ENCODE data around the gene CTIF. TPM values are rescaled to one million over a fixed set of nuclear protein-coding genes. Genes with fewer than 3 reads are reported as not detected.

Gene CTIF
- polyA plus RNA-seq, 3 donors: 0.38 to 8.7 (median 1.2) TPM

GRCh38 chr18:48644029-48644428 lies 105.2 kb downstream of the CTIF start:
- Histone ChIP-seq H3K79me2 (ENCODE audit: insufficient read depth, low read length) (no peaks in the 10 kb centered on the region), H3K27me3 (ENCODE audit: control insufficient read depth in 2 of 2, insufficient read depth in 2 of 2, low read length in 2 of 2) (no peaks in the 10 kb centered on the region), H3K4me2 (replicated peaks; ENCODE audit: extremely low read depth, low read length, poor library complexity, severe bottlenecking) (no peak overlapping the region), H4K20me1 (ENCODE audit: insufficient read depth, low read length) (no peaks in the 10 kb centered on the region), H3K9me3 (replicated peaks in 1 of 2; ENCODE audit: control insufficient read depth in 1 of 2, insufficient read depth in 1 of 2, low read length in 2 of 2) (no peaks in the 10 kb centered on the region), H2AFZ (ENCODE audit: insufficient read depth, low read depth, low read length, poor library complexity, severe bottlenecking) (no peak overlapping the region), H3K4me1 (ENCODE audit: control insufficient read depth in 1 of 2, insufficient read depth in 2 of 2, low read length in 2 of 2) (no peaks in the 10 kb centered on the region), H3K36me3 (replicated peaks in 1 of 2; ENCODE audit: control insufficient read depth in 1 of 2, insufficient read depth in 2 of 2, low read length in 2 of 2) (no peaks in the 10 kb centered on the region), H3K9ac (ENCODE audit: insufficient read depth, low read length, poor library complexity, severe bottlenecking) (no peak overlapping the region), H3K4me3 (replicated peaks in 1 of 3; ENCODE audit: low read depth in 2 of 3, low read length in 3 of 3) (no peak overlapping the region), H3K27ac (ENCODE audit: low read depth in 1 of 2, low read length in 2 of 2) (no peak overlapping the region)
- DNase-seq: no peak
- H3K36me3 Mint-ChIP-seq: peaks cover 2 to 10% of the 10 kb centered on the region in 2 donors
- H3K27ac Mint-ChIP-seq: no peak overlapping the region
- H3K4me1 Mint-ChIP-seq: no peaks in the 10 kb centered on the region
- 100% methylated on average over 3 of the region's 5 CpGs for WGBS (ENCODE audit: insufficient coverage)
- H3K9me3 Mint-ChIP-seq: peaks cover 1 to 6% (median 3%) of the 10 kb centered on the region in 7 donors
- intact Hi-C loops (cut with micrococcal nuclease): no loop called here
- H3K27me3 Mint-ChIP-seq (ENCODE audit: low read depth in 3 of 3): peaks cover 0 to 2% (median 1%) of the 10 kb centered on the region in 3 donors
- TF ChIP-seq CTCF (IDR thresholded peaks at IDR 0.05): no peak
- H3K4me3 Mint-ChIP-seq: no peak overlapping the region

GRCh38 chr18:48645427-48646002 lies 106.7 kb downstream of the CTIF start:
- peaks cover 1 to 6% (median 3%) of the 10 kb centered on the region in 7 donors for H3K9me3 Mint-ChIP-seq
- H3K4me1 Mint-ChIP-seq: no peaks in the 10 kb centered on the region
- Histone ChIP-seq H3K9me3 (replicated peaks in 1 of 2; ENCODE audit: control insufficient read depth in 1 of 2, insufficient read depth in 1 of 2, low read length in 2 of 2) (no peaks in the 10 kb centered on the region), H3K9ac (ENCODE audit: insufficient read depth, low read length, poor library complexity, severe bottlenecking) (no peak overlapping the region), H3K27me3 (ENCODE audit: control insufficient read depth in 2 of 2, insufficient read depth in 2 of 2, low read length in 2 of 2) (no peaks in the 10 kb centered on the region), H3K4me1 (ENCODE audit: control insufficient read depth in 1 of 2, insufficient read depth in 2 of 2, low read length in 2 of 2) (no peaks in the 10 kb centered on the region), H4K20me1 (ENCODE audit: insufficient read depth, low read length) (no peaks in the 10 kb centered on the region), H3K27ac (ENCODE audit: low read depth in 1 of 2, low read length in 2 of 2) (no peak overlapping the region), H3K36me3 (replicated peaks in 1 of 2; ENCODE audit: control insufficient read depth in 1 of 2, insufficient read depth in 2 of 2, low read length in 2 of 2) (no peaks in the 10 kb centered on the region), H3K4me3 (replicated peaks in 1 of 3; ENCODE audit: low read depth in 2 of 3, low read length in 3 of 3) (no peak overlapping the region), H3K4me2 (replicated peaks; ENCODE audit: extremely low read depth, low read length, poor library complexity, severe bottlenecking) (no peak overlapping the region), H2AFZ (ENCODE audit: insufficient read depth, low read depth, low read length, poor library complexity, severe bottlenecking) (no peak overlapping the region), H3K79me2 (ENCODE audit: insufficient read depth, low read length) (no peaks in the 10 kb centered on the region)
- intact Hi-C loops (cut with micrococcal nuclease): no loop called here
- no peak for TF ChIP-seq CTCF (IDR thresholded peaks at IDR 0.05)
- no peak for DNase-seq
- H3K27me3 Mint-ChIP-seq (ENCODE audit: low read depth in 3 of 3): peaks cover 0 to 2% (median 1%) of the 10 kb centered on the region in 3 donors
- peak overlapping the region in 1 of 7 donors; percentile 25 for H3K27ac Mint-ChIP-seq
- H3K4me3 Mint-ChIP-seq: no peak overlapping the region
- WGBS (ENCODE audit: insufficient coverage): 100% methylated on average over 1 of the region's 10 CpGs
- H3K36me3 Mint-ChIP-seq: peaks cover 0 to 11% of the 10 kb centered on the region in 2 donors
